GM18507 (cell line): ENCODE results near the gene HJV.
"Not testable (repeated sequence)": the region's sequence is repeated elsewhere in the genome, so short reads cannot be mapped to it uniquely, and the experiment has no call there.

Experiments
- DNase-seq: peaks from one replicate; pipeline ENCODE4 v3.0.0; 2011; ENCODE audit warnings: low read depth; ENCODE audit not compliant: insufficient read length; ENCODE audit errors: extremely low spot score
- FAIRE-seq: peaks from 2 replicates; lab custom pipeline; 2011; peaks lifted over from hg19 to GRCh38; lab: Jason Lieb, UNC

HJV gene

GRCh38 chr1:146025787-146026495, 4.4 kb upstream of the HJV start:
- not testable (repeated sequence) for DNase-seq, FAIRE-seq

DNA sequence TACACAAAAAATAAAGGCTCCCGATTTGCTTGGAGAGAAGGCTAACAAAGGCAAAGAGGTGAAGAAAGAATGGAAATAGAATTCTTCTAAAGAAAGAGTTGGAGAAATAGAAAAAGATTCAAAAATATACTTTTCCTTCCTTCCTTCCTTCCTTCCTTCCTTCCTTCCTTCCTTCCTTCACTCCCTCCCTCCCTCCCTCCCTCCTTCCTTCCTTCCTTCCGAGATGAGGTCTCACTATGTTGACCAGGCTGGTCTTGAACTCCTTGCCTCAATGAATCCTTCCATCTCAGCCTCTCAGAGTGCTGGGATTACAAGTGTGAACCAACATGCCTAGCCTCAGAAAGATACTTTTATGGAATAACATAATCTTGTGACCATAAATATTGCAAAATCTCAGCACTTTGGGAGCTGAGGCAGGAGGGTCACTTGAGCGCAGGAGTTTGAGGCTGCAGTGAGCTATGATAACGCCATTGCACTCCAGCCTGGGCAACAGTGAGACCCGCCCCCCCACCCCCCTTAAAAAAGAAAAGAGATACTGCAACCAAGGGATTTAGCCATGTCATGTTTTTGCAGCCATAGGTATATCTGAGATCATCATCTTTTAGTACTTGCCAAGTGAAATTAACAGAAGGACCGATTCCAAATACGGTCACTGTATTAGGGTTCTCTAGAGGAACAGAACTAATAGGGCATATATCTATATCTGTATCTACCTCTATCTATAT, 1.0 kb upstream of the HJV start:
- FAIRE-seq = no peak
- DNase-seq = no peak

- DNase-seq (no peak), FAIRE-seq (no peak)
Observed at GRCh38 chr1:146021050-146021445, 487 bp downstream of the HJV start.

DNA sequence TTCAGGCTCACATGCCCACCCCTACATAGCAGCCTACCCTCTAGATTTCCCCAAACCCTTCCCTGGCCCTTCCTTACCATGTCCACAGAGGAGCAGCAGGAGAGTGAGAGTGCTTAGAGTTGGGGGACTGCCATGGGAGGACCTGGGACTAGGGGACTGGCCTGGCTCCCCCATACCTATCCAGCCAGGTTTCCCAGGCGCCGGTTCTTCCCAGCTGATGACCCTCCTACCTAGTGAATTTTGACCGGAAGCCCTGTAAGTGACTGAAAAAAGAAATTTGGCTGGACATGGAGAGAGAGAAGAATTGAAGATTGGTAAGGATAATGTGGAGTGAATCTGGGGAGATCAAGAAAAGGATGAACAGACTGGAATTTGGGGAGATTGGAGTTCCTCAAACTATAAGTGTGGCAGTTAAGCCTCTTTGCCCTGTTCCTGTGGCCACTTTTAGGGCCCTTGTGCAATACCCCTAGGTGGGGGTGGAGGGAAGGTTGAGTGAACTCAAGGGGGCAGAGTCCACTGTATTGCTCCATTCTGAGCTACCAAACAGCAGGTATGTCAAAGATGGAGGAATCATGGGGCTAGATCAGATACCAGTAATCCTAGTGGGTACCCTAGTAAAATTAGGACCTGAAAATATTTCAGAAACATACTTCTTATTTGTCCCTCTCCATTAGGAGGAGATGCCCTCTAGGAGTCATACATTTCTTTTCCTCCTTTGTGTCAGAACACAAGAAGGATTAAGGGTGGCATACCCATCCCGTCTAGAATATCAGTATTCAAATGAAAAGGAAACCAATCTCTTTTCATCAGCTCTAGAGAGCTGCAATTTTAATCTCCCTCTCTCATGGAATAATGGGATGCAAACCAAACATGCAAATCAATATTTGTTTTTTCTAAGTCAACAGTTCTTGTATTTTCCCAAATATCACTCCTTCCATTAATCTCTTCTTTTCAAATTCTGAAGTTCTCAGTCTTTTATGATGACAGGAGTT, 1.2 kb downstream of the HJV start:
- DNase-seq (no peak), FAIRE-seq (no peak)

DNA sequence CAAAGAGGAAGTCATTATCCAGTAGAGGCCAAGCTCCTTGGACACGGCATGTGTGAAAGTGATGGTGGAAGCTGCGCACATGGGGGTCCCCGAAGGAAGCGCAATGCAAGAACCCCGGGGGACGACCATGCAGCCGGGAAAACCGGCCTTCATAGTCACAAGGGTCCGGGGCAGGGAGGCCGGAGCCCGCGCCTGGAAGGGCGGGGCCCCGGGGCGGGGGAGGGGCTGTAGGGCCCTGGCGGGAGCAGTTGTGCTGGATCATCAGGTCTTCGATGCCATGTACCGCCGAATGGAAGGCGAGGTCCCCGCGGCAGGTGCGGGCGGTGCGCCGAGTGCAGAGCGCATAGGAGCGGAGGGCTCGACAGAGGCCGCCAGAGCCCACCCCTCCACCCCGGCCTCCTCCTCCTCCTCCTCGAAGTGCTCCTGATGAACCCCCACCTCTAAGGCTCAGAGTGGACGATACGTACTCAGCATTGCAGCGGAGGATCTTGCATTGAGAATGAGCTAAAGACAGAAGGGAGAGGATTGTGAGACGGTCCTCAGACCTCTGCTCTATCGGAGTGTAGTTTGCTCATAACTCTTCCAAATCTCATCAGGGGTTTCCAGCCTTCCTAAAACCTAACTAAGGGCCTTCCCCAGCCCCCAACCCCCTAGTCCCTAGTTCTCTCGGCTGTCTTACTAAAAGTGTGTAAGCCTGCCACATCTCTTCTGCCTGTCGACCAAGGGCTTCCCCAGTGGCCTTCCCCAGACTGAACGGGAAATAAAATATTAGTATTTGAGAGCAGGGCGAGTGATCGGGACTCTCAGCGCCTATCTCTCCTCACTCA, 2.1 kb downstream of the HJV start:
- DNase-seq (no peak), FAIRE-seq (no peak)

GRCh38 chr1:146016891-146017290, 4.6 kb downstream of the HJV start:
- DNase-seq (no peak), FAIRE-seq (no peak)

DNA sequence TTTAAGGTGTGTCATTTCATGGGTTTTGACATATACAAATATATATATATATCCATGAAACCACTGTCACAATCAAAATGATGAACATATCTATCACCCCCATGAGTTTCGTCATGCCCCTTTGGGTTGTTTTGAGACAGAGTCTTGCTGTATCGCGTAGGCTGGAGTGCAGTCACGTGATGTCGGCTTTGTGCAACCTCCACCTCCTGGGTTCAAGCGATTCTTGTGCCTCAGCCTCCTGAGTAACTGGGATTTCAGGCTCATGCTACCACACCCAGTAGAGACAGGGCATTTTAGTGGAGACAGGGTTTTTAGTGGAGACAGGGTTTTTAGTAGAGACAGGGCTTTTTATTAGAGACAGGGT, 8.0 kb downstream of the HJV start:
- no peak for FAIRE-seq
- no peak for DNase-seq

- FAIRE-seq (peak; percentile 83), DNase-seq (peak; percentile 36)
Observed at GRCh38 chr1:146012703-146013558, 8.6 kb downstream of the HJV start.

GRCh38 chr1:146010126-146010738, 11.3 kb downstream of the HJV start:
- FAIRE-seq (no peak), DNase-seq (no peak)

DNA sequence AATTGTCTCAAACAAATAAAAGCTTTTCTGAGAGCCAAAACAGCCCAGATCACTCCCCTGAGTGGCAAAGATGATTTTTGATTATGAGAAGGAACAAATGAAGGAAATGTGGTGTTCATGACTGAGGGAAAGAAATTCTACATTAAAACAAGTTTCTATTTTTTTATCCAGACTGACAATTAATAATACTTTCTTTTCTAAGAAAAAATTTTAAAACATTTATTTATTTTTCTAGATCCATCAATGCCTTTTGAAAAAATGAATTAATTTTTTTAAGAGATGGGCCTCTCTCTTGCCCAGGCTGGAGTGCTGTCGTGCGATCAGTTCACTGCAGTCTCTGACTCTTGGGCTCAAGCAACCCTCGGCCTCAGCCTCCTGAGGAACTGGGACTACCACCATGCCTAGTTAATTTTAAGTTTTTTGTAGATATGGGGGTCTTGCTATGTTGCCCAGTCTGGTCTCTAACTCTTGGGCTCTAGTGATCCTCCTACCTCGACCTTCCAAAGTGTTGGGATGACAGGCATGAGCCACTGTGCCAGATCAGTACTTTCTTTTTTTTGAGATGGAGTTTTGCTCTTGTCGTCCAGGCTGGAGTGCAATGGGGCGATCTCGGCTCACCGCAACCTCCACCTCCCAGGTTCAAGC, 13.9 kb downstream of the HJV start:
- FAIRE-seq = no peak
- no peak for DNase-seq

GRCh38 chr1:146001709-146002108, 19.8 kb downstream of the HJV start:
- no peak for FAIRE-seq
- no peak for DNase-seq

DNA sequence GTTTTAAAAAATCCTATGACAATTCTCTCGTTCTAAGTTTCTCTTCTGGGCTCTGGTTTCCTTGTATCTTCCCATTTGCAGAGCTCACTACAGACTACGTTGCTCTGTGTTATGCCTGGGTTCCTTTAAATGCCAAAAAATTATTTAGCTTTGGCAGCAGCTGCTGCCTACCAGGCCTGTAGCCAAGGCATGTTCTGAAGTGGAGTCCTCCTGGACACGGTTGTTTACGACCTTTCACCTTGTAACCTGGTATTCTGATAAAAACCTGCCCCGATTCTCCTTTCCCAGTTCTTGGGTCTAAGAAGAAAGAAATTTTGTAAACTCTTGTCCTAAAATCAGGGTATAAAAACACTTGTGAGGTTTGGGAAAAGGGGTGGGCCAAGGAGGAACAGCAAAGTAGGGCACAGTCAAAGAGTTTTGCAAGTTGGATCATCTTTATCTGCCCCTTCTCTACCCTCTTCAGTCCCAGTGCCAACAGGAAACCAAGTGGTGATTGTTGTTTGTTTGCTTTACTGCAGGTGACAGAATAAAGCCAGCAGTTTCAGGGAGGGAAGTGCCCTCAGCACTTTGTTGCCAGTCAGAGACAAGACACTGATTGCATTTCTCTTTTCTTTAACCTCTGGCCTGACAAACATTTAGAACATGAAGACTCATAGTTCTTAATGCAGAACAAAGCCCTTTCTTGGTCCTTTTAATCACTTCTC, 22.1 kb downstream of the HJV start:
- no peak for DNase-seq
- FAIRE-seq = no peak

DNA sequence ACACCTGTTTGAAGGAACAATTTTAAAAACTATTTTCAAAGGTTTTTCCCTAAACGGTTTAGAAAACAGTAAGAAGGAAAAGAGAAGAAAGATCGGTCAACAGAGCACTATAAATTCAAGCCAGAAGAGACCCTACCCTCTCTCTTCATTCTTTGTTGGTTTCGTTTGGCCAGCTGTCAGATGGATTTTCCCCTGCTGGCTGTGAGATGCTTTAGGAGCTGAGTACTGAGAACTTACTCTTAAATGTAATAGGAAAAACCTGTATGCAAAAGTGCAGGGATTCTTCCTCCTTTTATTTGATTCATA, 23.9 kb downstream of the HJV start:
- FAIRE-seq (no peak), DNase-seq (no peak)

DNA sequence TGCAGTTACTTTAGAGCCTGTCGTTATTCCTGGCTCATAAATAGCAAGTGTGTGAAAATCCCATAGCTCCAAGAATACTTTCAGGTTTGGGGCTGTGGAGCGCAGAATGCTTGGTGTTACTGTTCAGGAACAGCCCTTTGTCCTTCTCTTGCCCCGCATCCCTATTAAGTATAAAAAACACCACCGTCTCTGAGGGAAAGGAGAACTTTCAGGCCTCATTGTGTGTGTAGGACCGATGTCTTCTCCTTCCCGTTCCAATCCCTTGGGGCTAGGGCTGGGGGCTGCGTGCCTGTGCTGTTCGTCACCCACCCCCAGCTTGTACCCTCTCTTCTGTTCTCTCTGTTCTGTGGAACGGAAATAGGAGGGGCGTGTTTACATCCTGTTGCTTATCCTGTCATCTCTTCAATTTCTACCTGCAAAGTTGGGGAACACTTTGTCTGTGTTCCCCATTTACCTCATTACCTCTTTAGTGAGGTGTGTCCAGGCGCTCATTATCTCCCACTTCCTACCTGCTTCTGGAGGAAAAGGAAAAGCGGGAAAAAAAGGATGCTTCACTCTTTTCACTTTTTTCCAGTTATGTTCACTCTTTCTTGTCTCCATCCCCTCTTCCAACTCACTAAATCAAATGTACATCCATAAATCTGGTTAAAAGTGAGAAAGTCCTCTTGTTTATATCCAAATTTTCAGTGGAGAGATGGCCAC, 24.4 kb downstream of the HJV start:
- no peak for DNase-seq
- FAIRE-seq = peak; percentile 24

DNA sequence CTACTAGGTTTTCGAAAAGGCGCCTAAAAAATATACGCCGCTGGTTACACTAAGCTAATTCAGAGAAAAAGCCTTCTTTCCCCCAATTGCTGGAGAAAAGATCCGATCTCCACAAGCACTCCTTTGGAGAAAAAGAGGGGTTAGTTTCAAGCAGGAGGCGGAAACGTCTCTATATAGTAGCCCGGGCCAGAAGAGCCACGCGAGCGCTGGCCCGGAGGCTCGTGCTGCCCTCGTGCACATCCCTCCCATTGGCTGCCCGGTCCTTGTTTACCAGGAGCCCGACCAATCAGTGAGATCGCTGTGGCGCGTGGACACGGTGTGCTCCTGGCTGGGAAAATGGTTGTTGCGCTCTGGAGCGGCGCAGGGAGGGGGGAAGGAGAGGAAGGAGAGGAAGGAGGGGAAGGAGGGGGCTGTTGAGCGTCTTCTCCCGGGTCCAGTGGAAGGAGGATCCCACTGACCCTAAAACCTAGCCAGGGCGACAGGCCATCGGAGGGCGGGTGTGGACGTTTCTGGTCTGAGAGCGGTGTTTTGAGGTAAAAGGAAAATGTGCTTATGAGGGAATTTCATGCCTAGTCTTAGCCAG, 25.0 kb downstream of the HJV start, which contains the start of gene TXNIP:
TSS of gene TXNIP (minus strand) at position 147 of the 583 bp plus-strand sequence. CDS start 313 bp downstream, outside the sequence.
- peak; percentile 96 for DNase-seq
- FAIRE-seq = peak; percentile 95

- FAIRE-seq (no peak), DNase-seq (no peak)
Observed at GRCh38 chr1:145995964-145996432, 25.5 kb downstream of the HJV start.
